A673 (cell line): ENCODE results near the gene CTXND1. TPM values are rescaled to one million over a fixed set of nuclear protein-coding genes. Genes with fewer than 3 reads are reported as not detected.

Source experiments
- BruUV-seq: library from RNA; stranded (reverse); fragments of 400-500 nt; replicated peaks from 2 replicates; lab custom pipeline; 2021; lab: Mats Ljungman, UMichigan
- CTCF ChIA-PET: fragments of 300-600 bp; sonication (Branson Sonifier 250); formaldehyde crosslinking; loops from one replicate; lab custom pipeline; 2022; ENCODE audit warnings: antibody characterized with exemption; lab: Charles Lee
- POLR2A ChIA-PET: fragments of 300-600 bp; sonication (Branson Sonifier 250); formaldehyde crosslinking; loops from one replicate; lab custom pipeline; 2022; ENCODE audit warnings: antibody characterized with exemption; ENCODE audit not compliant: low non-redundant PET; lab: Charles Lee
- DNase-seq: peaks from one replicate; pipeline ENCODE4 v3.0.0-alpha.2; 2015; ENCODE audit warnings: low spot score
- H3K27ac ChIP-seq: fragments of 200-600 bp; sonication (generic); 2 replicates; pipeline ENCODE4 v1.5.1; 2016; ENCODE audit warnings: mixed run types, low read depth, mild to moderate bottlenecking, mixed read lengths, antibody characterized with exemption, low read length; ENCODE audit not compliant: poor library complexity, severe bottlenecking
- H3K27me3 ChIP-seq: fragments of 200-600 bp; sonication (generic); replicated peaks from 2 replicates; pipeline ENCODE4 v1.6.1; 2017; ENCODE audit warnings: mixed run types, low read depth, mild to moderate bottlenecking, mixed read lengths, antibody characterized with exemption, low read length; ENCODE audit not compliant: insufficient read depth, poor library complexity
- H3K36me3 ChIP-seq: fragments of 200-600 bp; sonication (generic); 2 replicates; pipeline ENCODE4 v1.6.1; 2016; ENCODE audit warnings: mixed run types, mild to moderate bottlenecking, mixed read lengths, antibody characterized with exemption, low read length; ENCODE audit not compliant: insufficient read depth, poor library complexity, severe bottlenecking
- H3K4me1 ChIP-seq: fragments of 200-600 bp; sonication (generic); 2 replicates; pipeline ENCODE4 v1.6.1; 2017; ENCODE audit warnings: mixed run types, mild to moderate bottlenecking, mixed read lengths, antibody characterized with exemption, low read length; ENCODE audit not compliant: insufficient read depth, poor library complexity, severe bottlenecking
- H3K4me3 ChIP-seq: fragments of 200-600 bp; sonication (generic); 2 replicates; pipeline ENCODE4 v1.5.1; 2016; ENCODE audit warnings: low read depth, mixed run types, mild to moderate bottlenecking, mixed read lengths, low read length; ENCODE audit not compliant: poor library complexity, severe bottlenecking
- H3K9me3 ChIP-seq: fragments of 200-600 bp; sonication (generic); 2 replicates; pipeline ENCODE4 v1.6.1; 2016; ENCODE audit warnings: mixed run types, low read depth, mild to moderate bottlenecking, mixed read lengths, antibody characterized with exemption, low read length; ENCODE audit not compliant: poor library complexity, severe bottlenecking
- EZH2 ChIP-seq: fragments of 200-600 bp; sonication (generic); IDR thresholded peaks from 2 replicates; pipeline ENCODE4 v1.6.1; 2017; ENCODE audit warnings: borderline replicate concordance, low read depth, mild to moderate bottlenecking, mixed read lengths, antibody characterized with exemption, low read length; ENCODE audit not compliant: poor library complexity, severe bottlenecking
- intact Hi-C: fragments of 100-400 bp; cut with micrococcal nuclease; formaldehyde crosslinking; loops from one replicate; pipeline ENCODE4 v1.10.0; 2022; ENCODE audit not compliant: unreplicated experiment
- total RNA-seq: library from RNA; stranded (reverse); gene quantifications from 2 replicates; pipeline ENCODE4 v1.2.3, GENCODE V29; 2021
- TF ChIP-seq, protein P1 (sequence below): fragments of 300-800, 200-600 bp; sonication (generic); conservative IDR thresholded peaks from 2 replicates; pipeline ENCODE4 v1.5.1; 2017; ENCODE audit warnings: low read depth, mild to moderate bottlenecking, antibody characterized with exemption, low read length, moderate library complexity, mixed read lengths

The CTXND1 gene
- total RNA-seq, 1 experiment from 2014 or later = not detected

DNA sequence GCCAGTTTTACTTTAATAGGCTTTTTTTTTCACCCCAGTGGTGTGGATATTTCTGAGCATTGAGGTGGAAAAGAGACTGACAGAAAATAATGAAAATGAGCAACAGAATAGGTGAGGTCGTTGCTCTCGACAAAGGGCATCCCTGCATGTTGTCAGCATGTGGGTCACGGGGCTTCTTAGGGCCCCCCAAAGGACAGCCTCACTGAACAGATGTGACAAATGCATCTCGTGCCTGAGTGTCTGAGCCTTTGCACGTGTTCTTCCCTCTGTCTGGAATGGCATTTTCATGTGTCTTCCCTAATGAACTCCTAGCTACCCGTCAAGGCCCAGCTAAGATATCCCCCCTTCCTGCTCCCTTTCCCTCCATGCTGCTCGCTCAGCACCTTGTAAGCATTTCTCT lies 67.5 kb downstream of the CTXND1 start:
- CTCF ChIA-PET = no interaction called here

DNA sequence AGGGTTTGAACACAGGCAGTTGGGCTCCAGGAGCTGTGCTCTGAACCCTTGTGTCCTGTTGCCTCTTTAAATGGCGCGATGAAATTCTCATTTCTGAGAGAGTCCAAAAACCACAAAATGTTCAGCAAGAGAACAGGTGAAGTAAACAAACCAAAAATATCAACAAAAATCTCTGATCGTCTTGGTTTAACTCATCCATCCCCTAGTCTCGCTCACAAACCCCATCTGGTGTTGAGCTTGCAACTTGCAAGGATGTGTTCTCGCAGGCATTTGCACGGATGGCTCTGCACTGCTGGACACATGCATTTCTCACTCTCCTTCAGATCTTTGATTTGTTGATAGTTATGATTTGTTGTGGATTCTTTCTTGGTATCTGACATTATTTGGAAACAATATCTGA lies 68.1 kb downstream of the CTXND1 start:
- CTCF ChIA-PET = no interaction called here
- BruUV-seq = no TSS peak
- TF ChIP-seq EZH2 = no peak
- TF ChIP-seq, protein P1, sequence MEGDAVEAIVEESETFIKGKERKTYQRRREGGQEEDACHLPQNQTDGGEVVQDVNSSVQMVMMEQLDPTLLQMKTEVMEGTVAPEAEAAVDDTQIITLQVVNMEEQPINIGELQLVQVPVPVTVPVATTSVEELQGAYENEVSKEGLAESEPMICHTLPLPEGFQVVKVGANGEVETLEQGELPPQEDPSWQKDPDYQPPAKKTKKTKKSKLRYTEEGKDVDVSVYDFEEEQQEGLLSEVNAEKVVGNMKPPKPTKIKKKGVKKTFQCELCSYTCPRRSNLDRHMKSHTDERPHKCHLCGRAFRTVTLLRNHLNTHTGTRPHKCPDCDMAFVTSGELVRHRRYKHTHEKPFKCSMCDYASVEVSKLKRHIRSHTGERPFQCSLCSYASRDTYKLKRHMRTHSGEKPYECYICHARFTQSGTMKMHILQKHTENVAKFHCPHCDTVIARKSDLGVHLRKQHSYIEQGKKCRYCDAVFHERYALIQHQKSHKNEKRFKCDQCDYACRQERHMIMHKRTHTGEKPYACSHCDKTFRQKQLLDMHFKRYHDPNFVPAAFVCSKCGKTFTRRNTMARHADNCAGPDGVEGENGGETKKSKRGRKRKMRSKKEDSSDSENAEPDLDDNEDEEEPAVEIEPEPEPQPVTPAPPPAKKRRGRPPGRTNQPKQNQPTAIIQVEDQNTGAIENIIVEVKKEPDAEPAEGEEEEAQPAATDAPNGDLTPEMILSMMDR = 0 out of 2 replicates have a peak, but pooled peaks have one; percentile 18
- Histone ChIP-seq H3K4me1 (no peaks in the 10 kb centered on the region), H3K27ac (no peak overlapping the region), H3K4me3 (no peak overlapping the region), H3K27me3 (no peaks in the 10 kb centered on the region), H3K9me3 (no peaks in the 10 kb centered on the region), H3K36me3 (no peaks in the 10 kb centered on the region)
- DNase-seq = no peak
- POLR2A ChIA-PET = no interaction called here
- intact Hi-C loops = no loop called here

More for the DNA sequence above, 67.5 kb downstream of the CTXND1 start:
- intact Hi-C loops = no loop called here
- Histone ChIP-seq H3K36me3 (no peaks in the 10 kb centered on the region), H3K27ac (no peak overlapping the region), H3K4me1 (no peaks in the 10 kb centered on the region), H3K27me3 (no peaks in the 10 kb centered on the region), H3K4me3 (no peak overlapping the region), H3K9me3 (no peaks in the 10 kb centered on the region)
- DNase-seq = no peak
- POLR2A ChIA-PET = no interaction called here
- TF ChIP-seq, protein P1 = no peak
- no peak for TF ChIP-seq EZH2
- no TSS peak for BruUV-seq

DNA sequence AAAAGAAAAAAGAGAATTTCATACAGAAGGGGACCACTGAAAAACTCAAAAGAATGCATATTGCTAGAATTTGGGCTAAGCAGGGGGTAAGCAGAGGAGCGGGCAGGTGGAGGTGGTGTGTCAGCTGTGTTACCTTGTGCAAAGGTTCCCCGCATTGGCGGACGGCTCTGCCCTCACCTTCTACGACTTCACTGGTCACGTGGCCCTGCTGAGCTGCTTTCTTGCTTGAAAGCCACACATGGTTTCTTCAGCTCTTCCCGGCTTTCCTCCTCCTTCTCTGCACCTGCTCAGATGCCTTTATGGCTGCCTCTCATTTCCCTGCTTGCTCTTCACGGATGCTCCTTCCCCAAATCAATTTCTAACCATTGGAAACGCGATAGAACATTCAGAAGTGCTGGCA lies 68.7 kb downstream of the CTXND1 start:
- no peaks in the 10 kb centered on the region for H3K4me1 ChIP-seq
- H3K36me3 ChIP-seq = no peaks in the 10 kb centered on the region
- TF ChIP-seq, protein P1 = no peak
- no peak for TF ChIP-seq EZH2
- ChIA-PET POLR2A (no interaction called here), CTCF (no interaction called here)
- no peaks in the 10 kb centered on the region for H3K9me3 ChIP-seq
- intact Hi-C loops = no loop called here
- no peaks in the 10 kb centered on the region for H3K27me3 ChIP-seq
- DNase-seq = no peak
- no peak overlapping the region for H3K27ac ChIP-seq
- H3K4me3 ChIP-seq = no peak overlapping the region
- BruUV-seq = no TSS peak
